Fibroblast of lung (primary cell): ENCODE data around the gene NUP107. TPM values are rescaled to one million over a fixed set of nuclear protein-coding genes. Genes with fewer than 3 reads are reported as not detected.

Experiments
- DNase-seq, 2 donors: peaks; one replicate each; pipeline versions ENCODE4 v3.0.0 to v3.0.0-alpha.2; 2010; ENCODE audit warnings: low read depth in 2 of 2
- H2AFZ ChIP-seq: 2 replicates; pipeline ENCODE4 v1.5.1; 2012; ENCODE audit warnings: low read length, control low read depth, inconsistent platforms
- H3K27ac ChIP-seq: 2 replicates; pipeline ENCODE4 v1.5.1; 2011; ENCODE audit warnings: low read length, control low read depth; ENCODE audit not compliant: insufficient read depth
- H3K27me3 ChIP-seq: 2 replicates; pipeline ENCODE4 v1.5.1; 2011; ENCODE audit warnings: mild to moderate bottlenecking, low read length; ENCODE audit not compliant: control insufficient read depth, insufficient read depth
- H3K36me3 ChIP-seq: 2 replicates; pipeline ENCODE4 v1.5.1; 2011; ENCODE audit warnings: low read length; ENCODE audit not compliant: control insufficient read depth, insufficient read depth
- H3K4me1 ChIP-seq: 2 replicates; pipeline ENCODE4 v1.5.1; 2011; ENCODE audit warnings: low read length; ENCODE audit not compliant: control insufficient read depth, insufficient read depth; ENCODE audit errors: extremely low read depth
- H3K4me2 ChIP-seq: 2 replicates; pipeline ENCODE4 v1.5.1; 2011; ENCODE audit warnings: low read length, control low read depth; ENCODE audit not compliant: insufficient read depth; ENCODE audit errors: extremely low read depth
- H3K4me3 ChIP-seq, 4 experiments: fragments of 200-600 bp in 1 of 4; sonication (generic) in 1 of 4; replicated peaks in 1 of 4; 2 replicates each; pipeline ENCODE4 v1.5.1; 2011 to 2016; ENCODE audit warnings: low read length in 4 of 4, low read depth in 3 of 4, mild to moderate bottlenecking in 3 of 4, control low read depth in 2 of 4, inconsistent platforms in 1 of 4, mixed read lengths in 1 of 4; ENCODE audit not compliant: insufficient read depth in 1 of 4; ENCODE audit errors: control extremely low read depth in 1 of 4
- H3K79me2 ChIP-seq: 2 replicates; pipeline ENCODE4 v1.5.1; 2012; ENCODE audit warnings: mild to moderate bottlenecking, low read length, inconsistent platforms; ENCODE audit not compliant: control insufficient read depth, insufficient read depth
- H3K9ac ChIP-seq: 2 replicates; pipeline ENCODE4 v1.5.1; 2011; ENCODE audit warnings: mild to moderate bottlenecking, low read length, control low read depth; ENCODE audit not compliant: insufficient read depth
- H3K9me3 ChIP-seq: 2 replicates; pipeline ENCODE4 v1.5.1; 2012; ENCODE audit warnings: low read depth, low read length; ENCODE audit not compliant: control insufficient read depth, insufficient read depth
- H4K20me1 ChIP-seq: 2 replicates; pipeline ENCODE4 v1.5.1; 2011; ENCODE audit warnings: low read length; ENCODE audit not compliant: control insufficient read depth, insufficient read depth; ENCODE audit errors: extremely low read depth
- EZH2 ChIP-seq: IDR thresholded peaks from 2 replicates; pipeline ENCODE4 v1.5.1; 2012; ENCODE audit warnings: low read length, control low read depth, mild to moderate bottlenecking; ENCODE audit errors: missing control alignments
- polyA plus RNA-seq, 2 donors: library from polyadenylated mRNA; depleted of rRNA in 1 of 2; stranded (reverse) in 1 of 2; unstranded in 1 of 2; fragments of >200 nt; gene quantifications; 2 replicates each; pipeline ENCODE4 v1.2.1, GENCODE V29; 2011 to 2012; ENCODE audit warnings: missing spikeins in 1 of 2
- total RNA-seq: library from RNA; depleted of rRNA; stranded (reverse); fragments of >200 nt; gene quantifications from 2 replicates; pipeline ENCODE4 v1.2.1, GENCODE V29; 2014
- TF ChIP-seq, protein P1 (sequence below), 2 donors: IDR thresholded peaks in 1 of 2; conservative IDR thresholded peaks in 1 of 2; 1 replicate in 1 of 2; 2 replicates in 1 of 2; pipeline ENCODE4 v1.5.1; 2011 to 2012; ENCODE audit warnings: low read length in 2 of 2, control low read depth in 1 of 2, inconsistent platforms in 1 of 2, low read depth in 1 of 2, mild to moderate bottlenecking in 1 of 2

Gene NUP107
- total and polyA plus RNA-seq, 2 donors (not counting 1 experiment from before 2014, with no cell fraction given), result 24.6 to 37.7 TPM

DNA sequence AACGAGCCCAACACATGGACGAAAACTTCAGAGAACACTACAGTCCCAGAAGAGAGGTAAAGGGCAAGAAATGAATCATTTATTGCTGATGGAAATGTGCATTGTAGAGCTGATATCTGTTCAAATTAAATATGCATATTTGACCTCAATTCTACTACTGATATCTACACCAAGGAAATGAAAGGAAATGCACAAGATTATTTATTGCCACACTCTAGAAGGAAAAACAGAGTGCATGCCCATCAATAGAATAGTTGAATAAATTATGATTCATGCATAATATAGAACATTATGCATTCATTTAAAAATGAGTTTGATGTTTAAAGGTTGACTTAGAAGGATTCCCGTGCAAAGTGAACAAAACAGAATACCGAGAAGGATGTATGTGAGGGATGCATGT is 15.6 kb upstream of the NUP107 start:
- TF ChIP-seq EZH2, result no peak
- TF ChIP-seq, protein P1, sequence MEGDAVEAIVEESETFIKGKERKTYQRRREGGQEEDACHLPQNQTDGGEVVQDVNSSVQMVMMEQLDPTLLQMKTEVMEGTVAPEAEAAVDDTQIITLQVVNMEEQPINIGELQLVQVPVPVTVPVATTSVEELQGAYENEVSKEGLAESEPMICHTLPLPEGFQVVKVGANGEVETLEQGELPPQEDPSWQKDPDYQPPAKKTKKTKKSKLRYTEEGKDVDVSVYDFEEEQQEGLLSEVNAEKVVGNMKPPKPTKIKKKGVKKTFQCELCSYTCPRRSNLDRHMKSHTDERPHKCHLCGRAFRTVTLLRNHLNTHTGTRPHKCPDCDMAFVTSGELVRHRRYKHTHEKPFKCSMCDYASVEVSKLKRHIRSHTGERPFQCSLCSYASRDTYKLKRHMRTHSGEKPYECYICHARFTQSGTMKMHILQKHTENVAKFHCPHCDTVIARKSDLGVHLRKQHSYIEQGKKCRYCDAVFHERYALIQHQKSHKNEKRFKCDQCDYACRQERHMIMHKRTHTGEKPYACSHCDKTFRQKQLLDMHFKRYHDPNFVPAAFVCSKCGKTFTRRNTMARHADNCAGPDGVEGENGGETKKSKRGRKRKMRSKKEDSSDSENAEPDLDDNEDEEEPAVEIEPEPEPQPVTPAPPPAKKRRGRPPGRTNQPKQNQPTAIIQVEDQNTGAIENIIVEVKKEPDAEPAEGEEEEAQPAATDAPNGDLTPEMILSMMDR (conservative IDR thresholded peaks at IDR 0.05 in 1 of 2, IDR thresholded peaks at IDR 0.05 in 1 of 2; ENCODE audit: low read depth in 1 of 2, low read length in 2 of 2), result no peak

DNA sequence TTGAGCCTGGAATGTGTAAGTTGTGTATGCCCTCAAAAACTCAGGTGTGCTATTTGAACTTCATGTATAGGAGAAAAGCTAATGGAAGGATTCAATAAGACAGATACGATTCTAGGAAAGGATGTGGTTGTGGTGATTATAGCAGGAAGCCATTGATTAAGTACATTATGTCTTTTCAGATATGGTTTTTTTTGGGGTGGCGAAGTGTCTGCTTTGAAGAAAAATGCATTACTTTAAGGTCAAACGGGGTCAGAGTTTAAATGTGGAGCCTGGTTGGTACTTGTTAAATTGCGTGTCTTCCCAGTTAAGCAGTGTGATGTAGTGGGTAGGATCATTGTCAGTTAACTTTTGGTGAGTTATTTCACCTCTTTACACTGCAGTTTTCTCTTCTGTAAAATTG is 13.0 kb upstream of the NUP107 start:
- Histone ChIP-seq H3K9me3 (no peaks in the 10 kb centered on the region), H3K9ac (no peak overlapping the region), H3K79me2 (no peaks in the 10 kb centered on the region), H3K27me3 (no peaks in the 10 kb centered on the region), H2AFZ (no peak overlapping the region), H3K4me2 (no peak overlapping the region), H3K4me3 (no peak overlapping the region), H3K36me3 (no peaks in the 10 kb centered on the region), H3K27ac (no peak overlapping the region), H3K4me1 (no peaks in the 10 kb centered on the region), H4K20me1 (no peaks in the 10 kb centered on the region)
- TF ChIP-seq, protein P1 (conservative IDR thresholded peaks at IDR 0.05 in 1 of 2, IDR thresholded peaks at IDR 0.05 in 1 of 2; ENCODE audit: low read depth in 1 of 2, low read length in 2 of 2), result no peak
- no peak for TF ChIP-seq EZH2
- DNase-seq, result no peak

More for the DNA sequence above, 15.6 kb upstream of the NUP107 start:
- Histone ChIP-seq H3K9ac (no peak overlapping the region), H3K27ac (no peak overlapping the region), H3K9me3 (no peaks in the 10 kb centered on the region), H3K4me2 (no peak overlapping the region), H3K4me1 (no peaks in the 10 kb centered on the region), H4K20me1 (no peaks in the 10 kb centered on the region), H3K27me3 (no peaks in the 10 kb centered on the region), H3K79me2 (no peaks in the 10 kb centered on the region), H3K36me3 (no peaks in the 10 kb centered on the region), H2AFZ (no peak overlapping the region), H3K4me3 (no peak overlapping the region)
- DNase-seq, result no peak

DNA sequence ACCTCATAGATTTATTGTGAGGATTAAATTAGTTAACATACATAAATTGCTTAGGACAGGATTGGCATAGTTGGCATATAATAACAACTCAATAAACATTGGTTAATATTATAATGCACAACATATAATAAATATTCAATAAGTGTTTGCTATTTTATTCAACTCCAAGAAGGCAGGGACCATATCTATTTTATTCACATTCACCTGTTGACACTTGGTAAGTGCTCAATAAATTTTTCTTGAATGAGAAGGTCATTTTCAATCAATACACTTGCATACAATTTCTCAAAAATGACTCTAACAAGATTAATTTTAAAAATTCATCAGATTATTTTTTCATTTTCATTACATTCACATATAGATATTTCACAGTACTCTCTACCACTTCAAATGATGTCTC is 12.4 kb upstream of the NUP107 start:
- H3K79me2 ChIP-seq, result no peaks in the 10 kb centered on the region
- H2AFZ ChIP-seq, result no peak overlapping the region
- DNase-seq, result no peak
- no peaks in the 10 kb centered on the region for H3K27me3 ChIP-seq
- no peak overlapping the region for H3K27ac ChIP-seq
- no peaks in the 10 kb centered on the region for H3K36me3 ChIP-seq
- H3K4me3 ChIP-seq, result no peak overlapping the region
- H4K20me1 ChIP-seq, result no peaks in the 10 kb centered on the region
- no peaks in the 10 kb centered on the region for H3K9me3 ChIP-seq
- TF ChIP-seq, protein P1 (conservative IDR thresholded peaks at IDR 0.05 in 1 of 2, IDR thresholded peaks at IDR 0.05 in 1 of 2; ENCODE audit: low read depth in 1 of 2, low read length in 2 of 2), result no peak
- no peak for TF ChIP-seq EZH2
- no peak overlapping the region for H3K4me2 ChIP-seq
- H3K9ac ChIP-seq, result no peak overlapping the region
- no peaks in the 10 kb centered on the region for H3K4me1 ChIP-seq
